GM18867 (cell line): ENCODE measurements around the gene GDPGP1.

Source experiments
- ATAC-seq: cut with Tn5 transposase; IDR thresholded peaks from one replicate; pipeline ENCODE4 v1.9.1; 2021; ENCODE audit warnings: mild to moderate bottlenecking, moderate library complexity; ENCODE audit not compliant: unreplicated experiment

GDPGP1 gene

DNA sequence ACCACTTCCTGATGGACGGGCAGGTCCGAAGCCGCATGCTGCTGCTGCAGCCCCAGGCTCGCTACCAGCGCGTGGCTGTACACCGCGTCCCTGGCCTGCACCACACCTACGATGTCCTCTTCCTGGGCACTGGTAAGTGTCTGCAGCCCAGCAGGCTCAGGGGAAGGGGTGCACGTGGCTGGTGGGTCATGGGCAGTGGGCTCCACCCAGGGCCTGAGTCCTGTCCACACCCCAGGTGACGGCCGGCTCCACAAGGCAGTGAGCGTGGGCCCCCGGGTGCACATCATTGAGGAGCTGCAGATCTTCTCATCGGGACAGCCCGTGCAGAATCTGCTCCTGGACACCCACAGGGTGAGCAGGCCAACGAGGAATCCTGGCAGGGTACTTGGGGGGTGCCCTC is 9.0 kb upstream of the GDPGP1 start:
- no peak for ATAC-seq

DNA sequence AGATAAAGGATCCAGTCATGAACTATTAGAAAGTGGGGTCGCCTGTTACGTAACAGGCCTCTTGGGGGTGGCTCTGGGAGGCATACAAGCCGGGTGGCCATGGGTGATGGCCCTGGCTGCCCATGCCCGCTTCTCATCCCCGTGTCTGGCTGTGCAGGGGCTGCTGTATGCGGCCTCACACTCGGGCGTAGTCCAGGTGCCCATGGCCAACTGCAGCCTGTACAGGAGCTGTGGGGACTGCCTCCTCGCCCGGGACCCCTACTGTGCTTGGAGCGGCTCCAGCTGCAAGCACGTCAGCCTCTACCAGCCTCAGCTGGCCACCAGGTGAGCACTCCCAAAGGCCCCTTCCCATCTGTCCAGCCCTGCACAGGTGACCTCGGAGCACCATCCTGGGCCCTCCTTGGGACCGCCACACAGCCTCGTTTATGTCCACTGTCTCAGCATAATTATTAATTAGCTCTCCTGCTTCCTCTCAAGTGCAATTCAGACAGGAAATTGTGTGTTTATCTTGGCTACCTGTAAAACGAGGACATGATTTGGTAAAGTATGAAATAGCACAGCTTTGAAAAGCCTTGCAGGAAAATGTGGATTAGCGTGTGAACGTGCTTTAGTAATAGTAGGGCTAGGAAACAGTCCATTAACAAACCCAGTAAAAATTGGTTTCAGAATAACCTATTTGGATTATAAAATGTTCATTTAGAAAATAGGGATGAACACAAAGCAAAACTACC is 8.3 kb upstream of the GDPGP1 start:
- no peak for ATAC-seq

DNA sequence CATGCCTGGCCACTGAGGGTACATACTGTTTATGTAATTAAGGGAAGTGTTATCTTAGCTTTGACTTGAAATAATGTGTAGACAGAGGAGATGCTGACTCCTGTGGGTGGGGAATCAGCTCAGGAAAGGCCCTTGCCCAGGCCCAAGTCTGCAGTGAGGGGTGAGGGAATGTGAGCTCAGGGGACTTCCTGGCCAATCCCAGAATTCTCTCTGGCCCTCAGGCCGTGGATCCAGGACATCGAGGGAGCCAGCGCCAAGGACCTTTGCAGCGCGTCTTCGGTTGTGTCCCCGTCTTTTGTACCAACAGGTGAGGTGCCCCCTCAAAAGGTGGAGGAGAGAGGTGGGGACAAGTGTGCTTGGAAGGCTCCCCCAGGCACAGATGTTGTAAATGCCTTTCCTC is 6.7 kb upstream of the GDPGP1 start:
- no peak for ATAC-seq

DNA sequence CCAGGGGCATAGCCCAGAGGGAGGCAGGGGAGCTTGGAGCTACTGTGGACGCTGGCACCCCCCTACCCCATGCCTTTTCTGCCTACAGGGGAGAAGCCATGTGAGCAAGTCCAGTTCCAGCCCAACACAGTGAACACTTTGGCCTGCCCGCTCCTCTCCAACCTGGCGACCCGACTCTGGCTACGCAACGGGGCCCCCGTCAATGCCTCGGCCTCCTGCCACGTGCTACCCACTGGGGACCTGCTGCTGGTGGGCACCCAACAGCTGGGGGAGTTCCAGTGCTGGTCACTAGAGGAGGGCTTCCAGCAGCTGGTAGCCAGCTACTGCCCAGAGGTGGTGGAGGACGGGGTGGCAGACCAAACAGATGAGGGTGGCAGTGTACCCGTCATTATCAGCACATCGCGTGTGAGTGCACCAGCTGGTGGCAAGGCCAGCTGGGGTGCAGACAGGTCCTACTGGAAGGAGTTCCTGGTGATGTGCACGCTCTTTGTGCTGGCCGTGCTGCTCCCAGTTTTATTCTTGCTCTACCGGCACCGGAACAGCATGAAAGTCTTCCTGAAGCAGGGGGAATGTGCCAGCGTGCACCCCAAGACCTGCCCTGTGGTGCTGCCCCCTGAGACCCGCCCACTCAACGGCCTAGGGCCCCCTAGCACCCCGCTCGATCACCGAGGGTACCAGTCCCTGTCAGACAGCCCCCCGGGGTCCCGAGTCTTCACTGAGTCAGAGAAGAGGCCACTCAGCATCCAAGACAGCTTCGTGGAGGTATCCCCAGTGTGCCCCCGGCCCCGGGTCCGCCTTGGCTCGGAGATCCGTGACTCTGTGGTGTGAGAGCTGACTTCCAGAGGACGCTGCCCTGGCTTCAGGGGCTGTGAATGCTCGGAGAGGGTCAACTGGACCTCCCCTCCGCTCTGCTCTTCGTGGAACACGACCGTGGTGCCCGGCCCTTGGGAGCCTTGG is 5.9 kb upstream of the GDPGP1 start:
- no peak for ATAC-seq

DNA sequence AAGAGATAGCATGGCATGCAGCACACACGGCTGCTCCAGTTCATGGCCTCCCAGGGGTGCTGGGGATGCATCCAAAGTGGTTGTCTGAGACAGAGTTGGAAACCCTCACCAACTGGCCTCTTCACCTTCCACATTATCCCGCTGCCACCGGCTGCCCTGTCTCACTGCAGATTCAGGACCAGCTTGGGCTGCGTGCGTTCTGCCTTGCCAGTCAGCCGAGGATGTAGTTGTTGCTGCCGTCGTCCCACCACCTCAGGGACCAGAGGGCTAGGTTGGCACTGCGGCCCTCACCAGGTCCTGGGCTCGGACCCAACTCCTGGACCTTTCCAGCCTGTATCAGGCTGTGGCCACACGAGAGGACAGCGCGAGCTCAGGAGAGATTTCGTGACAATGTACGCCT is 5.0 kb upstream of the GDPGP1 start:
- ATAC-seq: no peak

DNA sequence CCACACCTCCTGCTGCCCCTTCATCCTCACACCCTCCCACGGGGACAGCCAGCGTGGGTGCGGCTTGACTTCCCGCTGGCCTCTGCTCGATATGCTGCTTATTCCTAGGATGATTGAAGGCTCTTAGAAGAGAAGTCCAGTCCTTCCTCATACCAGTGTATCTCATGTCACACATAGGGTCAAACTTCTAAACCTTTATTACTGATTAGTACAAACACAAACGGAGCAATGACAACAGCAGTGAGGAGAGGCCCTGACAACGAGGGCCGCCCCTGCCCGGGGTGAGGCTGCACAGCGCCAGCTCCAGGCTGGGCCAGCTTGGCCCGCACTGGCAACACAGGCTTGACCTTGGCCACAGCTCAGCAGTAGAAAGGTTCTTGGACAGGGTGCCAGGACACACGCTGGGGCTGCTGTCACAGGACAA is 3.9 kb upstream of the GDPGP1 start:
- ATAC-seq: no peak

DNA sequence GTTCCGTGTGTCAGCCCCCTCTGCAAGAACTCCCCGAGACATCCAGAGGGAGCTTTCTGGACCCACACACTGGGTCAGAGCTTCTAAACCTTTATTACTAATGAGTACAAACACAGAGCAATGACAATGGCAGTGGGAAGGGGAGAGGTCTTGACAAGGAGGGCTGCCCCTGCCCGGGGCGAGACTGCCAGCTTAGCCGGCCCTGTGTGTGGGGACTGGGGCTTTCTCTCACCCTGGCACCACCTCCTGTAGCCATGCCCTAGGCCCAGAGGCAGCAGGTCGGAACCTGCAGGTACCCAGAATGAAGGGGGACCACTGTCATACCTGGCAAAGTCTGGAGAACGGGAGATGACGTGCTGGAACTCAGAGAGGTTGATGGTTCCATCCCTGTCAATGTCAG is 3.4 kb upstream of the GDPGP1 start:
- no peak for ATAC-seq

DNA sequence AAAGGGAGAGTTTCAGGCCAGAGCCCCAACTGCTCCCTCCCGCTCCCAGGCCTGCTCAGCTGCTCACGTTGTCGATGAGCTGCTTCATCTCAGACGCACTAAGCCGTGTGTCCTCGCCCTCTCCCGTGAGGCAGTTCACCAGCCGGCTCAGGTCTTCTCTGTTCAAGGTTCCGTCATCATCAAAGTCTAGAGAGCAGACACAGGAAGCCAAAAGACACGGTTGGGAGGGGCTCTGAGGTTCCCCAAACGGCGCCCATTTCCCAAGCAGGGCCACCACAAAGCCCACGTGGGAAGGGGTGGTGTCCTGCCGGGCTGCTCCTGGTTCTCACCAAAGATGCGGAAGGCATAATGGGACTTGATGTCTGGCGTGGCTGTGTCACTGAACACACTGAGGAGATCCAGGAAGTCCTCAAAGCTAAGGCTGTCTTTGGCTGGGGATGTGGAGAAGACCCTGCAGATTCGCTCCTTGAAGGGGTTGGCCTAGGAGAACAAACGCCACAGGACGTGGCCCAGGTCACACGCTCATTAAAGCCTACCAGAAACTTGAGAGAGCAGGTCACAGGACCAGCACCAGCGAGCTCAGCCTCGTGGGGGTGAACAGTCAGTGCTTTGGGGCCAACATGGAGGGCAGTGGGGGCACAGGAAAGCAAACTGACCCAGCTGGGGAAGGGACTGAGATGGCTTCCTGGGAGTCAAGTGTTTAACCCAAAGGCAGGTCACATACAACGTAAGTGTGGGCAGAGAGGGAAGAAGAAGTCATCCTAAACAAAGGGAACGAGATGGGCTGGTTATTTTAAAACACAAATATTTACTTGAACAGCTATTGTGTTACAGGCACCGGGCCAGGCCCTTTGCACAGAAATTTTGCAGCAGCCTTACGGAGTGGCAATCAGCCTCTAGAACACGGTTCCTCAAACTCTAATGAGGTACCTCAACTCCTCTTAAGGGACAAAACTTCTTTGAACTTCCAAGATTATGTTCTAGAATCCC is 2.7 kb upstream of the GDPGP1 start:
- peak; percentile 23 for ATAC-seq

DNA sequence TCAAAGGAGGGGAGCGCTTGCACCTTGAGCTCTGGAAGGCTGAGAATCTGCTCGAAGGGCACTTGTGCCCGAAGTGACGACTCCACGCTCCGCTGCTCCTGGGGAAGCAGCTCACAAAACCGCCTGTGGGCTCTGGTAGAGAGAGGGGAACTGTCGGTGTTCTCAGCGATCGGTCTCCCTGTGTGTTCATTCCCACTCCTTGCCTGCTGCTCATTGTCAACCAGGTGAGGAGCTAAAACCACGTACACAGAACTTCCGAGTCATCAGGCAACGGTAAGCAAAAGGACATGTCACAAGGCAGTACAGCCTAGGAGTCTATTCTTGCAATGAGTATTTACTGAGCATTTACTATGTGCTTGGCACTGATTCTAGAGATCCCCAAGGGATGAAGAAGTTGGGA is 1.8 kb upstream of the GDPGP1 start:
- ATAC-seq: no peak

DNA sequence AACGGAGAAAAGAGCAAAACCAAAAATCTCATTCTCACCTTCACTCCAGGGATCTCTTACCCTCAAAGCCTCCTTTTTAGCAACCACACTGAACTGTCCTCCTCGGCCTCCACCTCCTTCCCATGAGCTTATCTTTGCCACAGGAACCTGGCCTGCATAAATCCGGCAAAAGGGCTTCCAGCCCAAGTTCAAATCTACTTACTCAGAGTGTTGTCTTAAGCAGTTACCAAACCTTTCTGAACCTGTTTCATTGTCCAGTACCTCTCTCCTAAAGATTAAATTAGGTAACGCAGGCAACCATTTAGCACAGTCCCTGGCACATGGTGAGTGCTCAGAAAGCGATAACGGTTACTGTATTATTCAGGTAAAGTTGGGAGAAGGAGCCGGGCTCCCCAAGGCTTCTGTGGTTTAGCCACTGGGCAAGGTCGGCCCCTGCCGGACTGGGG is 1.0 kb upstream of the GDPGP1 start:
- ATAC-seq: no peak

DNA sequence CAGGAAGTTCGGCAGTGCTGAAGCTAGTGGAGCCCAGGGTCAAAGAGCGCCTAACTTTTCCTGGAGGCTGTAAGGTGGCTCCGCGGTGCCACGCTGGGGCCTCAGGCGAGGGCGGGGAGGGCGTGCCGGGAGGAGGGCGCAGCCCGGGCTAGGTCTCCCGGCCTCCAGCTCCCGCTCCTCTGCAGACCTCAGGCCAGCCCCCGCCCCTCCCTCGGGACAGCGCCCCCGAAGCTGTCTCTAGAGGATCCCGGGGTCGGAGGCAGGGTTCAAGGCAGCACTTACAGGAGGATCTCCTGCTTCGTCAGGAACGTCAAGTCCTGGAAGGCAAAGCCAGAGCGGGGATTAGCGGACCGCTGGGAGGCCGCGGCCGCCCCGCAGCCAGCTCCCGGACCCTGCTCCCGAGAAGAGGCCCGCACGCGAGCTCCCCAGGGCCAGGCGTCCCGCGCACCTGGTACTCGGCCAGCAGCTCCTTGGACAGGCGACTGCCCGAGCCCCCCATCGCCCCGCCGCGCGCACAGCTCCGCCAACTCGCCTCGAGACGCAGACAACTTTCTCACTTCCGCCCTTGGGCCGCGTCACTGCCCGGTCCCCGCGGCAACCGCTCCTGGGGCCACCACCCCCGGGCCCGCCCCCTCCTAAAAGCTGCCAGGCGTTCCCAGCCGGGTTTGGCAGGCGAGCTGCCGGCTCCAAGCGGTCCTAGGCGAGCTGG is 468 bp upstream of the GDPGP1 start, which contains the start of gene CIB1:
Gene CIB1 (minus strand): TSS at position 555 of the 709 bp plus-strand sequence. CDS start 56 bp downstream, at position 499.
- peak; percentile 80 for ATAC-seq

DNA sequence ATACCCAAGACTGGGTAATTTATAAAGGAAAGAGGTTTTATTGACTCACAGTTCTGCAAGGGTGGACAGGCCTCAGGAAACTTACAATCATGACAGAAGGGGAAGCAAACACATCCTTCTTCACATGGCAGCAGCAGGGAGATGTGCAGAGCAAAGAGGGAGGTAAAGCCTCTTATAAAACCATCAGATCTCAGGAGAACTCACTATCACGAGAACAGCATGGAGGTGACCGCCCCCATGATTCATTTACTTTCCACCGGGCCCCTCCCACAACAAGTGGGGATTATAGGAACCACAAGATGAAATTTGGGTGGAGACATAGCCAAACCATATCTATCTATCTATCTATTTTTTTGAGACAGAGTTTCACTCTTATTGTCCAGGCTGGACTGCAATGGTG is 5.4 kb downstream of the GDPGP1 start:
- ATAC-seq: no peak

DNA sequence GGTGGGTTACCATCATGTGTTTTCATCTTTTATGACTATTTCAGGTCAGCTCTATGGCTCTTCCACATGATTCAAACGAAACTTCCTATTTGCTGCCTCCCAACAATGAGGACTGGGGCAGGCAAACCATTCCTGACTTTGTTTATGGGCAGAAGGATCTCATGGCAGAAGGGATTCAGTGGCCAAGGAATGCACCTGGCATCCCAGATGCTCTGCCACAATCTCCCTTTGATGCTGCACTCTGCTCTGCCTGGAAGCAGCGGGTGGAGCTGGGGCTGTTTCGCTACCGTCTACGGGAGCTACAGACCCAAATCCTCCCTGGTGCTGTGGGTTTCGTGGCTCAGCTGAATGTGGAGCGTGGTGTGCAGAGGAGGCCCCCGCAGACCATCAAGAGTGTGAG is 6.8 kb downstream of the GDPGP1 start:
- no peak for ATAC-seq

DNA sequence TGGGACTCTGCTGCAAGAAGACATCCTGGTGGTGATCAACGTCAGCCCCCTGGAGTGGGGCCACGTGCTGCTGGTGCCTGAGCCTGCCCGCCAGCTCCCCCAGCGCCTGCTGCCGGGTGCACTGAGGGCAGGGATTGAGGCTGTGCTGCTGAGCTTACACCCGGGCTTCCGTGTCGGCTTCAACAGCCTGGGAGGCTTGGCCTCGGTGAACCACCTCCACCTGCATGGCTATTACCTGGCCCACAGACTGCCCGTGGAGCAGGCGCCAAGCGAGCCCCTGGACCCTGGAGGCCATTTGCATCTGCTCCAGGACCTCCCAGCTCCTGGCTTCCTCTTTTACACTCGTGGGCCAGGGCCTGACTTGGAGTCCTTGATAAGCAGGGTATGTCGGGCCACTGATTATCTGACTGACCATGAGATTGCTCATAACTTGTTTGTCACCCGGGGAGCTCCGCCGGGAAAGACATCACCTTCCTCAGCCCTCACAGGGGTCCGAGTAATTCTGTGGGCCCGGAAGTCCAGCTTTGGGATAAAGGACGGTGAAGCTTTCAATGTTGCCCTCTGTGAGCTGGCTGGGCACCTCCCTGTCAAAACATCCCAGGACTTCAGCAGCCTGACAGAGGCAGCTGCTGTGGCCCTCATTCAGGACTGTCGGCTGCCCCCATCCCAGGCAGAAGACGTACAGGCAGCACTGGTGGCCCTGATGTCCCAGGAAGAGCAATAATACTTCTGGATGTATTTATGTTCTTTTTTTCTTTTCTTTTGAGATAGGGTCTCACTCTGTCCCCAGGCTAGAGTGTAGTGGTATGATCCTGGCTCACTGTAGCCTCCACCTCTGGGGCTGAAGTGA is 7.6 kb downstream of the GDPGP1 start:
- ATAC-seq: no peak

DNA sequence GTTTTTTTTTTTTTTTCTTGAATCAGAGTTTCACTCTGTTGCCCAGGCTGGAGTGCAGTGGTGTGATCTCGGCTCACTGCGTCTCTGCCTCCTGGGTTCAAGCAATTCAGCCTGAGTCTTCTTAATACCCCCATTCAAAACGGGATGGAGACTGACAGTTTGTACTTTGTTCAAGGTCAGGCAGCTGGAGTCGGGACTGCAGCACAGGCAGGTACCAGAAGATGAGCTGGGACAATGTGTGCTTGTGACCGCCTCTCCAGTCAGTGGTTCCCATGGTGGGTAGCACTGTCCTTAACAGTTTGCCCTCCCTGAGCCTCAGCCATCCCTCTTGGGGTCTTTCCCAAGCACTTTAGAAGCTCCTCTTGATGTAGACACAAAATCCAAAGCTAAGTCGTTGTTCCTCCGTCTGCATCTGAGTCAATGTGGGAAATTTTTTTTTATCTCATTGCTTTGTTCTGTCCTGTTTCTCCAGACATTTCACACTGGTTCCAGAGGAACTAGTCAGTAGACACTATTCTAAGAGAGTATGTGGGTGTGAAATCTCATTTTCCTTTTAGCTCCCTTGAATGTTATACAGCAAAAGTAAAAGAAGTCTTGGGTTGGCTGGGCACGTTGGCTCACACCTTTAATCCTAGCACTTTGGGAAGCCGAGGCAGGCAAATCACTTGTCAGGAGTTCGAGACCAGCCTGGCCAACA is 10.1 kb downstream of the GDPGP1 start:
- no peak for ATAC-seq

DNA sequence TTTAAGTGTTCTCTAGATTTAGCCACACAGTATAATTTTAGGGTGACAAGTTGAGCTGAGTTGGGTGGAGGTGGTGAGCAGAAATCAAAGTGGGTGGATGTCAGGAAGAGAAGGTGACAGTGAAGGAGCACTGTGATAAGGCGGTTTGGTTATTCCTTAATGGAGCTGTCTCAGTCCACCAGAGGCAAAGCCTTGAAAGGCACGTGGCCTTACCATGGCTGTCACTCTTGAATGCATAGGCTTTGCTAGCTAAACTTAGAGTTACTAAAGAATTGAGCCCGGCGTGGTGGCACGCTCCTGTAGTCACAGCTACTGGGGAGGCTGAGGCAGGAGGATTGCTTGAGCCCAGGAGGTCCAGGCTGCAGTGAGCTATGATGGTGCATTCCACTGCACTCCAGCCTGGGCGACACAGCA is 14.8 kb downstream of the GDPGP1 start:
- no peak for ATAC-seq

DNA sequence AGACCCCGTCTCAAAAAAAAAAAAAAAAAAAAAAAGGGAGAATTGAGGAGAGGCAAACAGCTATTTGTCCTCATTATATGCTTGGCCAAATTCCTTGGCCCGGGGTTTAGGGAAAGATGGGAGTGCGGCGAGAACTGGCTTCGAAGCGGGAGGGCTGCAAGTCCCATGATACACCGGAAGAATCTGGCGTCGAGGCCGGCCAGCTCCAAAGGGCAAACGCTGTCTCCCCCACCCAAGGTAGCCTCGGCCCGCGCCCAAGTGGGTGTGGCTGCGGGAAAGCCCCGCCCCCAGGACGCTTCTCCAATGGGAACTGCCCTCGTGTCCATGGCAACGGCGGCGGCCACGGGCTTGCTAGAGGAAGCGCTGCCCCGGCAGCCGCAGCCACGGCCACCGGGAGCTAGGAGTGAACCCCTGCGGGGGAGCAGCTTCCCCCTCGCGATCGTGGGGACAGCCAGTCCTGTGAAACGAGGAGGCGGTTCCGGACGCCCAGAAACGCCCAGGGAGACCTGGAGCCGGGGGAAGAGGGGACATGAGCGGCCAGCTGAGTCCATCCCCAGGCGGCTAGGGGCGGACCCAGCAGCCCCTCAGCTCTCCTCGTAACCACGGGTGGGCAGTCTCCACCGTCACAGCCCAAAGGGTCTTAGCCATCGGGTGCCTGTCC is 15.3 kb downstream of the GDPGP1 start, which contains the start of gene TTLL13:
Gene TTLL13 (plus strand): TSS at position 354 of the 661 bp plus-strand sequence. CDS start 1,075 bp downstream, outside the sequence.
- no peak for ATAC-seq

DNA sequence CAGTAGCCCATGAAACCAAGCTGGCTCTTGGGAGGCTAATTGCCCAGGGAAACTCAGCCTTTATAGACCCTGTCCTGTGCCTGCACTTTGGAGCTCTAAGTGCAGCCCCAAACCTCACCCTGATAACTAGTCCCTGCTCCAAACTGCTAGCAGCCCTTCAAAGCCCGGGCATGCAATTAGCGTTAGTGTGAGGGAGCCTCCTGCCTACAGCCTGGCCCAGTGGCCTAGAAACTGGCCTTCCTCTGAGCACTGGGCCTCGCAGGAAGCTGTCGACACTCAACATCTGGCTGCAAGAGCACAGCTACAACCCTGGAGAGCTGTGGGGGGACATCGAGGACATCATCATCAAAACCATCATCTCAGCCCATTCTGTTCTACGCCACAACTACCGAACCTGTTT is 23.8 kb downstream of the GDPGP1 start:
- ATAC-seq: no peak
